NB4 (cell line): ENCODE data around the gene GALNT15.

ENCODE experiments used
- CTCF ChIP-seq: IDR thresholded peaks from one replicate; pipeline ENCODE4 v1.5.1; 2012; ENCODE audit warnings: low read depth, low read length
- MAX ChIP-seq: IDR thresholded peaks from 2 replicates; pipeline ENCODE4 v1.6.1; 2011; ENCODE audit warnings: low read depth, low read length
- MYC ChIP-seq: IDR thresholded peaks from 2 replicates; pipeline ENCODE4 v1.6.1; 2011; ENCODE audit warnings: low read depth, low read length
- POLR2A ChIP-seq: IDR thresholded peaks from 2 replicates; pipeline ENCODE4 v1.6.1; 2011; ENCODE audit warnings: mild to moderate bottlenecking; ENCODE audit not compliant: insufficient read length; ENCODE audit errors: extremely low read depth

GRCh38 chr3:16214366-16214765 is 39.9 kb downstream of the GALNT15 start:
- TF ChIP-seq CTCF (no peak), POLR2A (no peak), MAX (no peak), MYC (no peak)
